Heart left ventricle (tissue), 13 donors: Measurements from ENCODE around the gene MSL3B.

Experiments used
- CTCF ChIP-seq, 12 donors: fragments of 200-600 bp; sonication (generic) in 4 of 12; IDR thresholded peaks; one replicate each; pipeline versions ENCODE4 v1.5.0 to v1.8.0; 2018 to 2022; ENCODE audit warnings: antibody characterized with exemption in 12 of 12, mild to moderate bottlenecking in 5 of 12
- POLR2A ChIP-seq, 2 donors: fragments of 450-650 bp; IDR thresholded peaks; one replicate each; pipeline ENCODE4 v1.6.1; 2017; ENCODE audit warnings: antibody characterized with exemption in 2 of 2, mild to moderate bottlenecking in 2 of 2, moderate library complexity in 2 of 2
- donor health status: ischemic (EF 13 %, LVEDD 7.1; RV severe dilation, severe dysfunction).
- donor health status: DM: no; HTN: yes; CAD: no.
- donor health status: DM: no; HTN: no; CAD: no.
- donor health status: ischemic (EF 25% LVEDD 6.9; RV normal size, moderate dysfunction).
- donor health status: ischemic (EF 25% LVEDD 5.7; RV mildly dilated, moderate dysfunction).
- donor health status: ischemic (EF 35%, LVEDD 5.7; RV mildly dilated, moderate dysfunction).
- donor health status: nonischemic (EF 11% LVEDD 7.7; RV severe dilation, severe dysfunction).
- donor health status: DM: yes; HTN: yes; CAD: no.
- donor health status: PGD.
- donor health status: ischemic (EF 29% LVEDD 5.4; RV normal size, mild dysfunction).
- donor health status: nonischemic (EF 23%, LVEDD 6.1; RV moderate dilation, normal function).

DNA sequence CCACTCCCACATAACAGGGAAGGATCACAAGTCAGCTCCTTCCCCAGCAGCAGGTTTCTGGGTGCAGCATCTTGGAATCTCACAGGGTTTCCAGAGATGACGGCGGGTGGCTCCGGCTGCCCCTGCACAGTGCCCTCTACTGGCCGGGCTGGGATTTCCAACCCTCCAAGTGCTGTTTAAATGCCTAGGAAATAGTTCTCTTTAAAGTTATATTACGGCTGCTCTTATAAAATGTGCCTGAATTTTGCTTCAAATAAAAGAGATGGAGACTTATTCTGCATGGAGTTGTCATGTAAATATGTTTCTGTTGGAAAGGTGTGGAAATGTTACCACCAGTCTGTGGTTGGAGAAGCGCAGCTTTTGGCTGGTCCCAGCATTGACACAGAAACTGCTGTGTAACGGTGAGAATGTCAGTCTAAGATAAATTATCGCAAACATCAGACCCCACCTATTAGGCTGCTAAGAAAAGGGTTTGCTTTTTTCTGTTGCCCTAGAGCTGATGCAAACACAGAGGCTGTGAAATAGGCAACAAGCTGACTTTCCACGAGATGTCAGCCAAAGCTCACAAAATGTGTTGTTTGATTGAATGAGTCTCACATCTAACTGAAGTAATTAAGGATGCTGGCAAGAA is 10.6 kb downstream of the MSL3B start:
- TF ChIP-seq CTCF (IDR thresholded peaks at IDR 0.05) (peak; percentile 13 to 71 (median 41)), POLR2A (IDR thresholded peaks at IDR 0.05) (no peak)
